Retinal pigment epithelial cell (primary cell): ENCODE measurements around the gene OPCML.

Experiments used
- DNase-seq: peaks from one replicate; pipeline ENCODE4 v3.0.0-alpha.2; 2010; ENCODE audit warnings: low read depth
- H3K4me3 ChIP-seq: 2 replicates; pipeline ENCODE4 v1.5.1; 2011; ENCODE audit warnings: mild to moderate bottlenecking, low read length, control low read depth, moderate library complexity
- CTCF ChIP-seq: conservative IDR thresholded peaks from 2 replicates; pipeline ENCODE4 v1.5.1; 2011; ENCODE audit warnings: low read depth, low read length, control low read depth, inconsistent platforms

Gene OPCML

GRCh38 chr11:133269267-133269666 is 263.0 kb downstream of the OPCML start:
- H3K4me3 ChIP-seq, result no peak overlapping the region
- no peak for DNase-seq
- TF ChIP-seq CTCF, result no peak

- no peak for DNase-seq
- no peak overlapping the region for H3K4me3 ChIP-seq
- TF ChIP-seq CTCF, result no peak
Observed at GRCh38 chr11:133266986-133267385, 265.3 kb downstream of the OPCML start.

- no peak for TF ChIP-seq CTCF
- no peak for DNase-seq
- H3K4me3 ChIP-seq, result no peak overlapping the region
Observed at GRCh38 chr11:133265530-133266035, 266.7 kb downstream of the OPCML start.

GRCh38 chr11:133263332-133263731 is 269.0 kb downstream of the OPCML start:
- no peak for TF ChIP-seq CTCF
- no peak overlapping the region for H3K4me3 ChIP-seq
- no peak for DNase-seq

- no peak for TF ChIP-seq CTCF
- no peak overlapping the region for H3K4me3 ChIP-seq
- no peak for DNase-seq
Observed at GRCh38 chr11:133258751-133259150, 273.6 kb downstream of the OPCML start.

GRCh38 chr11:133254601-133255000 is 277.7 kb downstream of the OPCML start:
- no peak for DNase-seq
- no peak overlapping the region for H3K4me3 ChIP-seq
- no peak for TF ChIP-seq CTCF

- DNase-seq, result no peak
- H3K4me3 ChIP-seq, result no peak overlapping the region
- no peak for TF ChIP-seq CTCF
Observed at GRCh38 chr11:133253570-133253969, 278.7 kb downstream of the OPCML start.
